ENCODE data around the gene OBSCN. TPM values are rescaled to one million over a fixed set of nuclear protein-coding genes. Genes with fewer than 3 reads are reported as not detected.

Gene OBSCN
- total and polyA plus RNA-seq, 2 of the 4 experiments (the other 2 are of a cell fraction), result 4.1 to 9.5 TPM

DNA sequence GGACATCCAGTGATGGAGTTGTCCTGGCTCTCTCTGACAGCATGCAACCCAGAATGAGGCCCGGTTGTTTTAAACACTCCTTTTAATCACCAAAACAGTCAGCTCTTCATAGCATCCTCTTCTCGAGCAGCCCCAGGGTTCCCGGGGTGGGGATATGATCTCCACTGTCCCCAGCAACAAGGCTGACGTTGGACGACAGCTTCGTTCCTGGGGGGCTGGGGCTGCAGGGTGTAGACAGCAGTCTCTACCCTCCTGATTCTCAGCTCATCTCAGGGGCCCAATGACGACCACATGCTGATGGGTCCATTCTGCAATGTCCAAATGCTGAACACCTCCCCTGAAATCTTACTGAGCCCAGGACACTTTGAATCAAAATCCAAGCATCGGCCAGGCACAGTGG, 171.8 kb downstream of the OBSCN start:
- Histone ChIP-seq H4K5ac (ENCODE audit: low read depth, low read length) (no peak overlapping the region), H3K4me3 (ENCODE audit: insufficient read depth, low read depth, low read length) (no peak overlapping the region), H3K36me3 (ENCODE audit: control insufficient read depth, insufficient read depth, low read length) (peaks cover 3% of the 10 kb centered on the region; the same call in 1 of the 2 replicates), H4K20me1 (ENCODE audit: insufficient read depth, low read length) (no peaks in the 10 kb centered on the region), H2BK120ac (ENCODE audit: low read depth, low read length) (no peak overlapping the region), H3K18ac (ENCODE audit: low read depth, low read length) (no peak overlapping the region), H3K27ac (ENCODE audit: insufficient read depth, low read length) (no peak overlapping the region), H3K56ac (ENCODE audit: extremely low read depth, insufficient read depth, low read length) (no peak overlapping the region), H4K91ac (ENCODE audit: insufficient read depth, low read depth, low read length) (no peak overlapping the region), H3K14ac (replicated peaks; ENCODE audit: low read depth, low read length) (no peak overlapping the region), H2AK5ac (ENCODE audit: low read depth, low read length) (no peak overlapping the region), H3K27me3 (ENCODE audit: control insufficient read depth, insufficient read depth, low read length) (no peaks in the 10 kb centered on the region), H2BK20ac (ENCODE audit: low read depth, low read length) (no peak overlapping the region), H3K4me1 (ENCODE audit: control insufficient read depth, insufficient read depth, low read length) (peaks cover 12% of the 10 kb centered on the region; the same call in 1 of the 2 replicates), H3K4ac (ENCODE audit: low read depth, low read length) (no peak overlapping the region), H3K9me3 (ENCODE audit: control insufficient read depth, insufficient read depth, low read length) (no peaks in the 10 kb centered on the region; the same call in 1 of the 2 replicates), H3K4me2 (ENCODE audit: low read depth, low read length) (no peak overlapping the region), H3K23ac (ENCODE audit: low read depth, low read length) (peak overlapping the region; percentile 10; the same call in 1 of the 2 replicates), H2AFZ (replicated peaks; ENCODE audit: low read length, poor library complexity) (peak overlapping the region; percentile 97), H4K8ac (ENCODE audit: low read depth in 2 of 2, low read length in 2 of 2) (peak overlapping the region; percentile 22 to 80; a peak in 2 of 4 replicates), H3K9me1 (ENCODE audit: insufficient read depth, low read length) (peaks cover 8% of the 10 kb centered on the region; the same call in 1 of the 2 replicates), H2AK9ac (replicated peaks; ENCODE audit: low read depth, low read length, poor library complexity) (peak overlapping the region; percentile 89), H2BK5ac (ENCODE audit: low read depth, low read length, poor library complexity, severe bottlenecking) (no peak overlapping the region), H3K79me1 (ENCODE audit: low read depth in 1 of 2, low read length in 2 of 2) (no peaks in the 10 kb centered on the region), H3K9ac (ENCODE audit: low read depth, low read length) (no peak overlapping the region), H2BK15ac (ENCODE audit: low read depth, low read length) (no peak overlapping the region)
- dilution Hi-C loops (cut with HindIII; ENCODE audit: low sequenced_read_pairs, unreplicated experiment) (no loop called here), intact Hi-C loops (cut with micrococcal nuclease) (loop anchor here (5.0 kb wide), 2 partner anchors 78 to 152 kb away; a partner anchor contains a TSS), in situ Hi-C loops (cut with MboI; ENCODE audit: low sequenced_read_pairs) (no loop called here)
- ChIA-PET POLR2A (ENCODE audit: unreplicated experiment) (no interaction called here), CTCF (interaction anchor here (1.5 kb wide), 1 partner anchor 14 kb away, joined by 5 read pairs; no protein-coding TSS in a partner anchor)
- TF ChIP-seq BHLHE40 (IDR thresholded peaks at IDR 0.05; ENCODE audit: low read depth, low read length), result no peak
- no peak for TF ChIP-seq POLR2A (IDR thresholded peaks at IDR 0.05; ENCODE audit: low read depth, low read length)
- TF ChIP-seq RFX5 (IDR thresholded peaks at IDR 0.05; ENCODE audit: low read depth, low read length), result no peak
- TF ChIP-seq MAZ (IDR thresholded peaks at IDR 0.05; ENCODE audit: borderline replicate concordance, low read depth, low read length), result no peak
- no peak for TF ChIP-seq NFE2L2 (IDR thresholded peaks at IDR 0.05; ENCODE audit: low read depth, low read length)
- TF ChIP-seq, protein P1, sequence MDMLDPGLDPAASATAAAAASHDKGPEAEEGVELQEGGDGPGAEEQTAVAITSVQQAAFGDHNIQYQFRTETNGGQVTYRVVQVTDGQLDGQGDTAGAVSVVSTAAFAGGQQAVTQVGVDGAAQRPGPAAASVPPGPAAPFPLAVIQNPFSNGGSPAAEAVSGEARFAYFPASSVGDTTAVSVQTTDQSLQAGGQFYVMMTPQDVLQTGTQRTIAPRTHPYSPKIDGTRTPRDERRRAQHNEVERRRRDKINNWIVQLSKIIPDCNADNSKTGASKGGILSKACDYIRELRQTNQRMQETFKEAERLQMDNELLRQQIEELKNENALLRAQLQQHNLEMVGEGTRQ (IDR thresholded peaks at IDR 0.05; ENCODE audit: low read depth, low read length), result no peak
- TF ChIP-seq, protein P2, sequence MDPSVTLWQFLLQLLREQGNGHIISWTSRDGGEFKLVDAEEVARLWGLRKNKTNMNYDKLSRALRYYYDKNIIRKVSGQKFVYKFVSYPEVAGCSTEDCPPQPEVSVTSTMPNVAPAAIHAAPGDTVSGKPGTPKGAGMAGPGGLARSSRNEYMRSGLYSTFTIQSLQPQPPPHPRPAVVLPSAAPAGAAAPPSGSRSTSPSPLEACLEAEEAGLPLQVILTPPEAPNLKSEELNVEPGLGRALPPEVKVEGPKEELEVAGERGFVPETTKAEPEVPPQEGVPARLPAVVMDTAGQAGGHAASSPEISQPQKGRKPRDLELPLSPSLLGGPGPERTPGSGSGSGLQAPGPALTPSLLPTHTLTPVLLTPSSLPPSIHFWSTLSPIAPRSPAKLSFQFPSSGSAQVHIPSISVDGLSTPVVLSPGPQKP (IDR thresholded peaks at IDR 0.05; ENCODE audit: borderline replicate concordance, low read depth, low read length), result no peak
- TF ChIP-seq RAD21 (IDR thresholded peaks at IDR 0.05; ENCODE audit: low read length), result no peak
- TF ChIP-seq MAFK (IDR thresholded peaks at IDR 0.05; ENCODE audit: low read depth, low read length), result no peak
- DNase-seq, result no peak
- no CpG with 5 or more reads among the region's 8 CpGs for WGBS, 2 experiments (ENCODE audit: extremely low coverage in 2 of 2, insufficient read length in 1 of 2)
- ATAC-seq (ENCODE audit: low read depth), result no peak
- no TSS peak for BruUV-seq (replicated peaks)
